Neural progenitor cell (in vitro differentiated cells): Measurements from ENCODE around the gene THNSL1. TPM values are rescaled to one million over a fixed set of nuclear protein-coding genes. Genes with fewer than 3 reads are reported as not detected.

Source experiments
- DNase-seq: peaks from one replicate; pipeline ENCODE4 v3.0.0-alpha.2; 2016; ENCODE audit warnings: low spot score
- H2AFZ ChIP-seq: fragments of 200-600 bp; sonication (generic); replicated peaks from 2 replicates; pipeline ENCODE4 v1.6.1; 2016; ENCODE audit warnings: antibody characterized with exemption
- H3F3A ChIP-seq: fragments of 200-600 bp; sonication (generic); 2 replicates; pipeline ENCODE4 v1.6.1; 2016; ENCODE audit warnings: antibody characterized with exemption, low read depth
- H3K27ac ChIP-seq: fragments of 200-600 bp; sonication (generic); 2 replicates; pipeline ENCODE4 v1.5.1; 2016; ENCODE audit warnings: mild to moderate bottlenecking
- H3K27me3 ChIP-seq: fragments of 200-600 bp; sonication (generic); 2 replicates; pipeline ENCODE4 v1.6.1; 2016; ENCODE audit warnings: mild to moderate bottlenecking, moderate library complexity
- H3K36me3 ChIP-seq: fragments of 200-600 bp; sonication (generic); 2 replicates; pipeline ENCODE4 v1.5.1; 2016
- H3K4me1 ChIP-seq: fragments of 200-600 bp; sonication (generic); 2 replicates; pipeline ENCODE4 v1.6.1; 2016; ENCODE audit warnings: mixed run types
- H3K4me2 ChIP-seq: fragments of 200-600 bp; sonication (generic); 2 replicates; pipeline ENCODE4 v1.6.1; 2016
- H3K4me3 ChIP-seq: fragments of 200-600 bp; sonication (generic); 2 replicates; pipeline ENCODE4 v1.5.1; 2016
- H3K79me2 ChIP-seq: fragments of 200-600 bp; sonication (generic); 2 replicates; pipeline ENCODE4 v1.6.1; 2016; ENCODE audit warnings: low read depth
- H3K9ac ChIP-seq: fragments of 200-600 bp; sonication (generic); 2 replicates; pipeline ENCODE4 v1.6.1; 2016
- H3K9me3 ChIP-seq: fragments of 200-600 bp; sonication (generic); 2 replicates; pipeline ENCODE4 v1.5.1; 2016; ENCODE audit warnings: low read depth
- H4K20me1 ChIP-seq: fragments of 200-600 bp; sonication (generic); 2 replicates; pipeline ENCODE4 v1.6.1; 2016; ENCODE audit warnings: low read depth
- H3K27ac Mint-ChIP-seq: 3 replicates; pipeline ENCODE4 v1.8.0; 2021; ENCODE audit warnings: mixed read lengths
- H3K27me3 Mint-ChIP-seq: 2 replicates; pipeline ENCODE4 v1.8.0; 2022; ENCODE audit warnings: low read depth, mild to moderate bottlenecking, inconsistent platforms, moderate library complexity, mixed read lengths; ENCODE audit not compliant: insufficient read depth
- H3K36me3 Mint-ChIP-seq: 3 replicates; pipeline ENCODE4 v1.8.0; 2021; ENCODE audit warnings: mixed read lengths
- H3K4me1 Mint-ChIP-seq: 3 replicates; pipeline ENCODE4 v1.8.0; 2021; ENCODE audit warnings: mixed read lengths
- H3K4me3 Mint-ChIP-seq: 3 replicates; pipeline ENCODE4 v1.8.0; 2021; ENCODE audit warnings: mild to moderate bottlenecking, moderate library complexity, mixed read lengths
- H3K9me3 Mint-ChIP-seq: 3 replicates; pipeline ENCODE4 v1.8.0; 2020; ENCODE audit warnings: mixed read lengths
- EZH2 ChIP-seq: fragments of 200-600 bp; sonication (generic); IDR thresholded peaks from 2 replicates; pipeline ENCODE4 v1.6.1; 2017; ENCODE audit warnings: antibody characterized with exemption, mild to moderate bottlenecking, moderate library complexity
- EZH2phosphoT487 ChIP-seq: fragments of 200-600 bp; sonication (generic); IDR thresholded peaks from 2 replicates; pipeline ENCODE4 v1.6.1; 2017; ENCODE audit warnings: antibody characterized with exemption
- total RNA-seq: library from RNA; depleted of rRNA; stranded (reverse); fragments of >200 nt; gene quantifications from 2 replicates; pipeline ENCODE4 v1.2.3, GENCODE V29; 2015; ENCODE audit warnings: low replicate concordance
- TF ChIP-seq, protein P1 (sequence below): fragments of 200-600 bp; sonication (generic); IDR thresholded peaks from 2 replicates; pipeline ENCODE4 v1.5.1; 2017; ENCODE audit warnings: antibody characterized with exemption, mild to moderate bottlenecking

THNSL1 gene
- total RNA-seq, 1 donor from 2014 or later = 19.4 TPM

DNA sequence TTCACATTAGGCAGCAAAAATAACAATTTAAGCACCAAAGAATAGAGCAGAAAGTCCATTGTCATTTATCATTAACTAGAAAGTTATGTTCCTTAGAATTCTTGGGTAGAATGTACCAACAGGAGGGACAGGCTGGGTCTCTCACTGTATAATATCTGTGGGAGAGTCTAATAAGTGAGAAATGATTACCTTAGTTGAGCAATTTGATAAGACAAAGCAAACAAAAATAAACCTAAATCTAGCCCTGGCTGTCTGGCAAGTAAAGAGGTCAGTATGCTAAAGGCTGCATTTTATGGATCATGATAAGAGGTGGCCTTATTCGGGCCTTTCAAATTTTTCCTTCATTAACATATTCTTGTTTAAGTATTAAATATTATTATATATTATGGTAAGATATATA, 35.6 kb downstream of the THNSL1 start:
- Histone ChIP-seq H3K4me2 (no peak overlapping the region), H3K4me3 (no peak overlapping the region), H3K79me2 (no peaks in the 10 kb centered on the region), H4K20me1 (no peaks in the 10 kb centered on the region), H3K36me3 (no peaks in the 10 kb centered on the region), H3K9me3 (no peaks in the 10 kb centered on the region), H3F3A (no peaks in the 10 kb centered on the region), H3K4me1 (no peaks in the 10 kb centered on the region), H2AFZ (no peak overlapping the region), H3K27ac (no peak overlapping the region), H3K27me3 (no peaks in the 10 kb centered on the region), H3K9ac (no peak overlapping the region)
- no peaks in the 10 kb centered on the region for H3K4me1 Mint-ChIP-seq
- H3K36me3 Mint-ChIP-seq = peaks cover 2% of the 10 kb centered on the region
- TF ChIP-seq, protein P1, sequence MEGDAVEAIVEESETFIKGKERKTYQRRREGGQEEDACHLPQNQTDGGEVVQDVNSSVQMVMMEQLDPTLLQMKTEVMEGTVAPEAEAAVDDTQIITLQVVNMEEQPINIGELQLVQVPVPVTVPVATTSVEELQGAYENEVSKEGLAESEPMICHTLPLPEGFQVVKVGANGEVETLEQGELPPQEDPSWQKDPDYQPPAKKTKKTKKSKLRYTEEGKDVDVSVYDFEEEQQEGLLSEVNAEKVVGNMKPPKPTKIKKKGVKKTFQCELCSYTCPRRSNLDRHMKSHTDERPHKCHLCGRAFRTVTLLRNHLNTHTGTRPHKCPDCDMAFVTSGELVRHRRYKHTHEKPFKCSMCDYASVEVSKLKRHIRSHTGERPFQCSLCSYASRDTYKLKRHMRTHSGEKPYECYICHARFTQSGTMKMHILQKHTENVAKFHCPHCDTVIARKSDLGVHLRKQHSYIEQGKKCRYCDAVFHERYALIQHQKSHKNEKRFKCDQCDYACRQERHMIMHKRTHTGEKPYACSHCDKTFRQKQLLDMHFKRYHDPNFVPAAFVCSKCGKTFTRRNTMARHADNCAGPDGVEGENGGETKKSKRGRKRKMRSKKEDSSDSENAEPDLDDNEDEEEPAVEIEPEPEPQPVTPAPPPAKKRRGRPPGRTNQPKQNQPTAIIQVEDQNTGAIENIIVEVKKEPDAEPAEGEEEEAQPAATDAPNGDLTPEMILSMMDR = no peak
- no peak for TF ChIP-seq EZH2
- TF ChIP-seq EZH2phosphoT487 = no peak
- peaks cover 2% of the 10 kb centered on the region for H3K27me3 Mint-ChIP-seq
- H3K4me3 Mint-ChIP-seq = no peak overlapping the region
- no peak for DNase-seq
- H3K27ac Mint-ChIP-seq = no peak overlapping the region
- peaks cover 6% of the 10 kb centered on the region for H3K9me3 Mint-ChIP-seq

DNA sequence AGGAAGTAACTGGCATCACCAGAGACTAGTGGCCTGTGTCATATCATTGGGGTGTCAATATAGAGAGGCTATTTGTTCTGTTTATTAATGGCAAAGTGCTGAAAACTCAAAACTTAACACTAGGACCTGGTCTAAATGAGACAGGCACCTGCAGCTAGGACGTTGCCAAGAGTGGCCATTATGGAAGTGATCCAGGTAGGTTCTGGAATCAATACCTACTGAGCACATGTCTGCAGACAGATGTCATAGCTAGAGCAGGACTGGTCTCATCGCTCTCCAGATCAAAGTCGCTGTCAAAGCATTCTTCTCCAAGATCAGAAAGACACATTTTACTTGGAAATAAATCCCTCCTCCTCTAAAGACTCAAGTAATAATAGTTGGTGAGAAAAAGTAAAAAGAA, 40.3 kb downstream of the THNSL1 start:
- Histone ChIP-seq H3F3A (no peaks in the 10 kb centered on the region), H3K27ac (no peak overlapping the region), H3K36me3 (no peaks in the 10 kb centered on the region), H3K4me1 (no peaks in the 10 kb centered on the region), H3K27me3 (no peaks in the 10 kb centered on the region), H3K9me3 (no peaks in the 10 kb centered on the region), H4K20me1 (no peaks in the 10 kb centered on the region), H2AFZ (no peak overlapping the region), H3K4me3 (no peak overlapping the region), H3K4me2 (no peak overlapping the region), H3K79me2 (no peaks in the 10 kb centered on the region), H3K9ac (no peak overlapping the region)
- Mint-ChIP-seq H3K4me1 (peaks cover 10% of the 10 kb centered on the region), H3K27ac (no peak overlapping the region), H3K36me3 (no peaks in the 10 kb centered on the region), H3K9me3 (no peaks in the 10 kb centered on the region), H3K4me3 (no peak overlapping the region), H3K27me3 (peaks cover 2% of the 10 kb centered on the region)
- no peak for DNase-seq
- TF ChIP-seq EZH2 = no peak
- TF ChIP-seq EZH2phosphoT487 = no peak
- TF ChIP-seq, protein P1 = no peak

DNA sequence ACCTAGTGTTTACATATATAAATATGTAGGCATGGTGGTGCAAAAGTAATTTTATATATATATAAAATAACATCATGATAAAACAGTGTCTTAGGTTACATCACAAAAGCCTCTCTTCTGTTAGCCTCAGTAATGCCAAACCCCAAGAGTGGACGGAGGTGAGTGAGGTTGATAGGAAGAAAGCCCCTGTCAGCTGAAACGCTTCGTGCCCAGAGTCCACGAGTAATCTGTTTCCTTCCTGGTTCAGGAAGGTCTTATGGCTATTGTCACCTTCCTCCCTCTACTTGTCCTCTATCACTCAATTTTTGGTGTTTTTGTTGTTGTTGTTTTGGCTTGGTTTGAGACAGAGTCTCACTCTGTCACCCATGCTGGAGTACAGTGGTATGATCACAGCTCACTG, 41.5 kb downstream of the THNSL1 start:
- H4K20me1 ChIP-seq = no peaks in the 10 kb centered on the region
- no peak for DNase-seq
- Mint-ChIP-seq H3K9me3 (no peaks in the 10 kb centered on the region), H3K27me3 (peaks cover 5% of the 10 kb centered on the region), H3K4me1 (peaks cover 10% of the 10 kb centered on the region), H3K27ac (no peak overlapping the region), H3K36me3 (no peaks in the 10 kb centered on the region), H3K4me3 (no peak overlapping the region)
- H3K27me3 ChIP-seq = no peaks in the 10 kb centered on the region
- H3K9ac ChIP-seq = no peak overlapping the region
- H3F3A ChIP-seq = no peaks in the 10 kb centered on the region
- H2AFZ ChIP-seq = no peak overlapping the region
- no peaks in the 10 kb centered on the region for H3K36me3 ChIP-seq
- H3K4me2 ChIP-seq = no peak overlapping the region
- H3K9me3 ChIP-seq = no peaks in the 10 kb centered on the region
- TF ChIP-seq, protein P1 = no peak
- no peak for TF ChIP-seq EZH2
- TF ChIP-seq EZH2phosphoT487 = no peak
- H3K79me2 ChIP-seq = no peaks in the 10 kb centered on the region
- H3K4me1 ChIP-seq = no peaks in the 10 kb centered on the region
- no peak overlapping the region for H3K27ac ChIP-seq
- no peak overlapping the region for H3K4me3 ChIP-seq
